Measurements from ENCODE around the gene GRK5. TPM values are rescaled to one million over a fixed set of nuclear protein-coding genes. Genes with fewer than 3 reads are reported as not detected.

The GRK5 gene
- total RNA-seq, 2 donors from 2014 or later: 3.4 to 4.9 TPM

GRCh38 chr10:119373294-119374102 is 166.1 kb downstream of the GRK5 start:
- no peak for DNase-seq
- Histone ChIP-seq H3K27me3 (no peaks in the 10 kb centered on the region), H3K9me3 (no peaks in the 10 kb centered on the region), H3K36me3 (replicated peaks in 1 of 2; ENCODE audit: insufficient read depth in 1 of 2, low read depth in 2 of 2) (no peaks in the 10 kb centered on the region), H3K4me3 (no peak overlapping the region), H3K27ac (no peak overlapping the region), H3K4me1 (peaks cover 17% of the 10 kb centered on the region)
- TF ChIP-seq POLR2A (IDR thresholded peaks at IDR 0.05): no peak
- no peak for TF ChIP-seq CTCF (IDR thresholded peaks at IDR 0.05)
- no peak for ATAC-seq
- 89 to 93% methylated on average over 13 of the region's 13 CpGs for WGBS, 2 donors
- intact Hi-C loops (cut with DNase I): no loop called here

- no peak for DNase-seq
- no peak for ATAC-seq
- 85 to 87% methylated on average over 4 of the region's 4 CpGs for WGBS, 2 donors
- no peaks in the 10 kb centered on the region for H3K9me3 ChIP-seq
- H3K27me3 ChIP-seq: no peaks in the 10 kb centered on the region
- intact Hi-C loops (cut with DNase I): no loop called here
- TF ChIP-seq CTCF (IDR thresholded peaks at IDR 0.05) (no peak), POLR2A (IDR thresholded peaks at IDR 0.05) (no peak)
- peaks cover 10% of the 10 kb centered on the region for H3K4me1 ChIP-seq
- H3K27ac ChIP-seq: no peak overlapping the region
- no peaks in the 10 kb centered on the region for H3K36me3 ChIP-seq (replicated peaks in 1 of 2; ENCODE audit: insufficient read depth in 1 of 2, low read depth in 2 of 2)
- no peak overlapping the region for H3K4me3 ChIP-seq
Observed at GRCh38 chr10:119374236-119374635, 166.9 kb downstream of the GRK5 start.

- H3K36me3 ChIP-seq (replicated peaks in 1 of 2; ENCODE audit: insufficient read depth in 1 of 2, low read depth in 2 of 2): no peaks in the 10 kb centered on the region
- no peaks in the 10 kb centered on the region for H3K27me3 ChIP-seq
- intact Hi-C loops (cut with DNase I): no loop called here
- no peaks in the 10 kb centered on the region for H3K4me1 ChIP-seq
- DNase-seq (no peak), ATAC-seq (no peak)
- no peak overlapping the region for H3K27ac ChIP-seq
- 78 to 79% methylated on average over 7 of the region's 7 CpGs for WGBS, 2 donors
- no peak for TF ChIP-seq CTCF (IDR thresholded peaks at IDR 0.05)
- no peak for TF ChIP-seq POLR2A (IDR thresholded peaks at IDR 0.05)
- H3K4me3 ChIP-seq: no peak overlapping the region
- no peaks in the 10 kb centered on the region for H3K9me3 ChIP-seq
Observed at GRCh38 chr10:119375574-119376272, 168.4 kb downstream of the GRK5 start.

GRCh38 chr10:119377451-119377957 is 170.1 kb downstream of the GRK5 start:
- ATAC-seq (no peak), DNase-seq (no peak)
- H3K27ac ChIP-seq: no peak overlapping the region
- H3K9me3 ChIP-seq: no peaks in the 10 kb centered on the region
- intact Hi-C loops (cut with DNase I): no loop called here
- H3K4me3 ChIP-seq: no peak overlapping the region
- H3K4me1 ChIP-seq: no peaks in the 10 kb centered on the region
- no peaks in the 10 kb centered on the region for H3K27me3 ChIP-seq
- WGBS, 2 donors: 59 to 66% methylated on average over 4 of the region's 4 CpGs
- no peaks in the 10 kb centered on the region for H3K36me3 ChIP-seq (replicated peaks in 1 of 2; ENCODE audit: insufficient read depth in 1 of 2, low read depth in 2 of 2)
- no peak for TF ChIP-seq POLR2A (IDR thresholded peaks at IDR 0.05)
- TF ChIP-seq CTCF (IDR thresholded peaks at IDR 0.05): no peak
